ENCODE results near the gene PPM1M. TPM values are rescaled to one million over a fixed set of nuclear protein-coding genes. Genes with fewer than 3 reads are reported as not detected.

The PPM1M gene
- polyA plus RNA-seq, 1 of the 3 experiments (the other 2 are of a cell fraction) = 19.2 TPM

DNA sequence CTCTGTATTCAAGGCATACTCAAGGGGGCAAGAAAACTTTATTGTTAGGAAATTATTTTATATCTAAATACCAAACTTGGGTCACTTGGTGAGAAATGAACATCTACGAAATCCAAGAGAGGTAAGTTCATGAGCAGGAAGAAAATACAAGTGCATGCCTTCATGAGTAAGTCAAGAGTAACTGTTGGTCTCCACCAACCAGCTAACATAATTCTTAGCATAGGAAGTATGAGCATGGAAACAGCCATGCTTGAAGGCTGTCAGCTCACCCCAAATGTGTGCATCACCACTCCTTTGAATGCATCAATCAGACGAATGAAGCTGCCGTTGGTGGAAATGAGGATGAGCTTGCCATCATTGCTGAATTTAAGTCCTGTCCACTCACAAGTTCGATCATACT, 13.9 kb downstream of the PPM1M start:
- no peaks in the 10 kb centered on the region for H3K4me1 ChIP-seq (ENCODE audit: control insufficient read depth in 1 of 2, insufficient read depth in 2 of 2, low read depth in 1 of 2, low read length in 1 of 2)
- no peak overlapping the region for H3K9ac ChIP-seq
- 88% methylated on average over 4 of the region's 4 CpGs for WGBS (ENCODE audit: low lambda C conversion rate)
- peaks cover 73% of the 10 kb centered on the region for H3K79me2 ChIP-seq (ENCODE audit: insufficient read depth)
- ChIA-PET CTCF (interaction anchor here (1.8 to 2.6 kb wide), 2 partner anchors 19 to 80 kb away, joined by 6 to 8 read pairs; partner anchors contain the start of gene WDR82), POLR2A (interaction anchor here (1.0 to 1.7 kb wide), 3 partner anchors 10 to 19 kb away, joined by 3 to 8 read pairs (median 4); partner anchors contain the start of gene WDR82)
- TF ChIP-seq, protein P1, sequence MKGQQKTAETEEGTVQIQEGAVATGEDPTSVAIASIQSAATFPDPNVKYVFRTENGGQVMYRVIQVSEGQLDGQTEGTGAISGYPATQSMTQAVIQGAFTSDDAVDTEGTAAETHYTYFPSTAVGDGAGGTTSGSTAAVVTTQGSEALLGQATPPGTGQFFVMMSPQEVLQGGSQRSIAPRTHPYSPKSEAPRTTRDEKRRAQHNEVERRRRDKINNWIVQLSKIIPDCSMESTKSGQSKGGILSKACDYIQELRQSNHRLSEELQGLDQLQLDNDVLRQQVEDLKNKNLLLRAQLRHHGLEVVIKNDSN (IDR thresholded peaks at IDR 0.05; ENCODE audit: borderline replicate concordance, low read depth) = no peak
- TF ChIP-seq TAF1 (IDR thresholded peaks at IDR 0.05; ENCODE audit: borderline replicate concordance, low read depth, low read length) (no peak), GATA2 (CRISPR knock-in tag; IDR thresholded peaks at IDR 0.05) (no peak), RAD21 (IDR thresholded peaks at IDR 0.05; ENCODE audit: low read length) (no peak), SIN3A (IDR thresholded peaks at IDR 0.05; ENCODE audit: borderline replicate concordance, low read depth, low read length) (no peak), TCF12 (IDR thresholded peaks at IDR 0.05) (no peak), RFX5 (IDR thresholded peaks at IDR 0.05; ENCODE audit: low read length) (no peak), RCOR1 (IDR thresholded peaks at IDR 0.05; ENCODE audit: low read length) (no peak), MXI1 (IDR thresholded peaks at IDR 0.05; ENCODE audit: low read depth, low read length) (no peak), FOXM1 (IDR thresholded peaks at IDR 0.05; ENCODE audit: low read depth) (no peak), ZBTB33 (IDR thresholded peaks at IDR 0.05; ENCODE audit: borderline replicate concordance, low read depth) (no peak), TEAD4 (IDR thresholded peaks at IDR 0.05; ENCODE audit: borderline replicate concordance, insufficient read depth) (no peak), JUND (IDR thresholded peaks at IDR 0.05) (no peak)
- TF ChIP-seq, protein P2, sequence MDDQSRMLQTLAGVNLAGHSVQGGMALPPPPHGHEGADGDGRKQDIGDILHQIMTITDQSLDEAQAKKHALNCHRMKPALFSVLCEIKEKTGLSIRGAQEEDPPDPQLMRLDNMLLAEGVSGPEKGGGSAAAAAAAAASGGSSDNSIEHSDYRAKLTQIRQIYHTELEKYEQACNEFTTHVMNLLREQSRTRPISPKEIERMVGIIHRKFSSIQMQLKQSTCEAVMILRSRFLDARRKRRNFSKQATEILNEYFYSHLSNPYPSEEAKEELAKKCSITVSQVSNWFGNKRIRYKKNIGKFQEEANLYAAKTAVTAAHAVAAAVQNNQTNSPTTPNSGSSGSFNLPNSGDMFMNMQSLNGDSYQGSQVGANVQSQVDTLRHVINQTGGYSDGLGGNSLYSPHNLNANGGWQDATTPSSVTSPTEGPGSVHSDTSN (IDR thresholded peaks at IDR 0.05) = no peak
- TF ChIP-seq, protein P3, sequence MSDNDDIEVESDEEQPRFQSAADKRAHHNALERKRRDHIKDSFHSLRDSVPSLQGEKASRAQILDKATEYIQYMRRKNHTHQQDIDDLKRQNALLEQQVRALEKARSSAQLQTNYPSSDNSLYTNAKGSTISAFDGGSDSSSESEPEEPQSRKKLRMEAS (IDR thresholded peaks at IDR 0.05; ENCODE audit: low read depth) = no peak
- peaks cover 23% of the 10 kb centered on the region; the same call in 1 of the 2 replicates for H4K20me1 ChIP-seq (ENCODE audit: insufficient read depth)
- H3K9me3 ChIP-seq = no peaks in the 10 kb centered on the region
- DNase-seq = no peak
- no peak overlapping the region for H3K4me2 ChIP-seq
- H3F3A ChIP-seq (replicated peaks; ENCODE audit: insufficient read depth) = peaks cover 14% of the 10 kb centered on the region
- H3K27me3 ChIP-seq (ENCODE audit: insufficient read depth) = no peaks in the 10 kb centered on the region
- H3K9me2 ChIP-seq = no peaks in the 10 kb centered on the region
- H3K36me3 ChIP-seq (replicated peaks in 1 of 2; ENCODE audit: control insufficient read depth in 1 of 2, insufficient read depth in 2 of 2, low read length in 1 of 2) = peaks cover 84 to 85% of the 10 kb centered on the region in 2 experiments
- peak overlapping the region in 1 of 2 experiments; percentile 10; a peak in 1 of 4 replicates for H3K27ac ChIP-seq (ENCODE audit: low read depth in 2 of 2, low read length in 1 of 2)
- H3K4me3 ChIP-seq (ENCODE audit: low read depth in 2 of 2, low read length in 1 of 2) = no peak overlapping the region
- no peak overlapping the region for H2AFZ ChIP-seq (ENCODE audit: low read depth)

All from SK-N-SH (cell line).